Aorta (tissue), 4 donors: ENCODE measurements around the gene PTTG1. TPM values are rescaled to one million over a fixed set of nuclear protein-coding genes. Genes with fewer than 3 reads are reported as not detected.

ENCODE experiments used
- microRNA-seq, 2 donors: library from miRNA; unstranded; fragments of <30 nt; microRNA quantifications; one replicate each; pipeline ENCODE4 v1.2.0, GENCODE V29; 2020
- polyA plus RNA-seq, 2 donors: library from polyadenylated mRNA; stranded (reverse); fragments of 200-250 nt; gene quantifications; one replicate each; pipeline ENCODE4 v1.2.3, GENCODE V29; 2013
- total RNA-seq, 2 donors: library from RNA; stranded (reverse); fragmentation: NEBNext Ultra II Directional; extraction: Animal tissue kit (Norgen Biotek cat#: 25700); gene quantifications; one replicate each; pipeline ENCODE4 v1.2.1, GENCODE V29; 2021
- donor health status: healthy with polysubstance abuse.
- donor health status: Bipolar disorder and iron deficiency.
- donor health status: DM: no; HTN: no; CAD: no.
- donor health status: DM: yes; HTN: yes; CAD: no.

The PTTG1 gene
- total and polyA plus RNA-seq, 4 donors = 3.0 to 18.7 (median 5.0) TPM

Small RNA genes within 50 kb of the gene (microRNA-seq; reads per million reads assigned to microRNA genes)
- gene MIR3142 = 0 reads per million in 2 donors

Other genes with a start within 250 kb of the PTTG1 start
- gene FABP6, start 192.3 kb upstream of the PTTG1 start, total RNA-seq = not detected
- not detected for gene FABP6, start 192.3 kb upstream of the PTTG1 start, polyA plus RNA-seq
- 1 to 10 TPM; 2.6 to 3.5 TPM for gene CCNJL, start 109.3 kb upstream of the PTTG1 start, total RNA-seq
- under 1 TPM in 1 of 2 donors, not detected in 1; 0.18 TPM for gene CCNJL, start 109.3 kb upstream of the PTTG1 start, polyA plus RNA-seq
- 10 to 100 TPM in 1 of 2 donors, 1 to 10 TPM in 1; 9.1 to 13.5 TPM for gene C1QTNF2, start 51.2 kb upstream of the PTTG1 start, total RNA-seq
- 1 to 10 TPM; 8.2 to 9.4 TPM for gene C1QTNF2, start 51.2 kb upstream of the PTTG1 start, polyA plus RNA-seq
- 1 to 10 TPM; 4.9 to 8.2 TPM for gene FAM200C, start 21.8 kb upstream of the PTTG1 start, total RNA-seq
- gene FAM200C, start 21.8 kb upstream of the PTTG1 start, polyA plus RNA-seq = 1 to 10 TPM; 3.5 to 6.4 TPM
- gene SLU7, start 2.8 kb upstream of the PTTG1 start, total RNA-seq = 10 to 100 TPM; 48.7 to 60.6 TPM
- gene SLU7, start 2.8 kb upstream of the PTTG1 start, polyA plus RNA-seq = 10 to 100 TPM; 36.3 to 58.4 TPM